ENCODE results near the gene TM9SF3.
"Not testable (repeated sequence)": the region's sequence is repeated elsewhere in the genome, so short reads cannot be mapped to it uniquely, and the experiment has no call there.

The TM9SF3 gene

GRCh38 chr10:96560966-96561887 is 25.6 kb downstream of the TM9SF3 start:
- H3K36me3 ChIP-seq (ENCODE audit: insufficient read depth, low read length): peaks cover 62% of the 10 kb centered on the region
- no peak overlapping the region for H3K27ac ChIP-seq (ENCODE audit: low read depth, low read length)
- WGBS: 92% methylated on average over 1 of the region's 3 CpGs
- no peak overlapping the region for H3K4me3 ChIP-seq (ENCODE audit: low read length)
- no peaks in the 10 kb centered on the region for H3K9me3 ChIP-seq (ENCODE audit: insufficient read depth, low read depth, low read length)
- H3K4me1 ChIP-seq (ENCODE audit: insufficient read depth, low read length): no peaks in the 10 kb centered on the region
- H3K9ac ChIP-seq (ENCODE audit: low read depth, low read length): no peak overlapping the region
- no peaks in the 10 kb centered on the region for H3K27me3 ChIP-seq (ENCODE audit: insufficient read depth, low read length)

GRCh38 chr10:96560489-96560888 is 26.3 kb downstream of the TM9SF3 start:
- no peaks in the 10 kb centered on the region for H3K9me3 ChIP-seq (ENCODE audit: insufficient read depth, low read depth, low read length)
- no peak overlapping the region for H3K9ac ChIP-seq (ENCODE audit: low read depth, low read length)
- H3K27me3 ChIP-seq (ENCODE audit: insufficient read depth, low read length): no peaks in the 10 kb centered on the region
- 95% methylated on average over 2 of the region's 2 CpGs for WGBS
- H3K4me3 ChIP-seq (ENCODE audit: low read length): no peak overlapping the region
- peaks cover 65% of the 10 kb centered on the region for H3K36me3 ChIP-seq (ENCODE audit: insufficient read depth, low read length)
- H3K4me1 ChIP-seq (ENCODE audit: insufficient read depth, low read length): no peaks in the 10 kb centered on the region
- H3K27ac ChIP-seq (ENCODE audit: low read depth, low read length): no peak overlapping the region

- Histone ChIP-seq H3K9ac (ENCODE audit: low read depth, low read length) (no peak overlapping the region), H3K36me3 (ENCODE audit: insufficient read depth, low read length) (peaks cover 71% of the 10 kb centered on the region), H3K27me3 (ENCODE audit: insufficient read depth, low read length) (no peaks in the 10 kb centered on the region), H3K27ac (ENCODE audit: low read depth, low read length) (no peak overlapping the region), H3K4me3 (ENCODE audit: low read length) (no peak overlapping the region), H3K9me3 (ENCODE audit: insufficient read depth, low read depth, low read length) (no peaks in the 10 kb centered on the region), H3K4me1 (ENCODE audit: insufficient read depth, low read length) (no peaks in the 10 kb centered on the region)
- WGBS: 83% methylated on average over 1 of the region's 1 CpG
Measured at GRCh38 chr10:96556003-96556402, 30.8 kb downstream of the TM9SF3 start.

- H3K9me3 ChIP-seq (ENCODE audit: insufficient read depth, low read depth, low read length): no peaks in the 10 kb centered on the region
- 98% methylated on average over 3 of the region's 3 CpGs for WGBS
- no peak overlapping the region for H3K9ac ChIP-seq (ENCODE audit: low read depth, low read length)
- H3K4me3 ChIP-seq (ENCODE audit: low read length): no peak overlapping the region
- no peak overlapping the region for H3K27ac ChIP-seq (ENCODE audit: low read depth, low read length)
- H3K27me3 ChIP-seq (ENCODE audit: insufficient read depth, low read length): no peaks in the 10 kb centered on the region
- H3K4me1 ChIP-seq (ENCODE audit: insufficient read depth, low read length): no peaks in the 10 kb centered on the region
- H3K36me3 ChIP-seq (ENCODE audit: insufficient read depth, low read length): peaks cover 71% of the 10 kb centered on the region
Measured at GRCh38 chr10:96555330-96555729, 31.5 kb downstream of the TM9SF3 start.

- H3K36me3 ChIP-seq (ENCODE audit: insufficient read depth, low read length): peaks cover 94% of the 10 kb centered on the region
- no peaks in the 10 kb centered on the region for H3K27me3 ChIP-seq (ENCODE audit: insufficient read depth, low read length)
- WGBS: 88% methylated on average over 5 of the region's 5 CpGs
- no peaks in the 10 kb centered on the region for H3K4me1 ChIP-seq (ENCODE audit: insufficient read depth, low read length)
- no peaks in the 10 kb centered on the region for H3K9me3 ChIP-seq (ENCODE audit: insufficient read depth, low read depth, low read length)
- no peak overlapping the region for H3K9ac ChIP-seq (ENCODE audit: low read depth, low read length)
- H3K4me3 ChIP-seq (ENCODE audit: low read length): no peak overlapping the region
- no peak overlapping the region for H3K27ac ChIP-seq (ENCODE audit: low read depth, low read length)
Measured at GRCh38 chr10:96548589-96548988, 38.2 kb downstream of the TM9SF3 start.

GRCh38 chr10:96545558-96545957 is 41.3 kb downstream of the TM9SF3 start:
- H3K27ac ChIP-seq (ENCODE audit: low read depth, low read length); H3K27me3 ChIP-seq (ENCODE audit: insufficient read depth, low read length); H3K4me3 ChIP-seq (ENCODE audit: low read length); H3K9me3 ChIP-seq (ENCODE audit: insufficient read depth, low read depth, low read length); H3K9ac ChIP-seq (ENCODE audit: low read depth, low read length); H3K4me1 ChIP-seq (ENCODE audit: insufficient read depth, low read length): not testable (repeated sequence)
- 97% methylated on average over 10 of the region's 10 CpGs for WGBS
- H3K36me3 ChIP-seq (ENCODE audit: insufficient read depth, low read length): peaks cover 87% of the 10 kb centered on the region

GRCh38 chr10:96541921-96542320 is 44.9 kb downstream of the TM9SF3 start:
- H3K27ac ChIP-seq (ENCODE audit: low read depth, low read length): no peak overlapping the region
- peaks cover 72% of the 10 kb centered on the region for H3K36me3 ChIP-seq (ENCODE audit: insufficient read depth, low read length)
- no peak overlapping the region for H3K9ac ChIP-seq (ENCODE audit: low read depth, low read length)
- H3K9me3 ChIP-seq (ENCODE audit: insufficient read depth, low read depth, low read length): no peaks in the 10 kb centered on the region
- no peaks in the 10 kb centered on the region for H3K27me3 ChIP-seq (ENCODE audit: insufficient read depth, low read length)
- H3K4me3 ChIP-seq (ENCODE audit: low read length): no peak overlapping the region
- WGBS: 96% methylated on average over 2 of the region's 2 CpGs
- no peaks in the 10 kb centered on the region for H3K4me1 ChIP-seq (ENCODE audit: insufficient read depth, low read length)

GRCh38 chr10:96540240-96540639 is 46.6 kb downstream of the TM9SF3 start:
- H3K27me3 ChIP-seq (ENCODE audit: insufficient read depth, low read length): no peaks in the 10 kb centered on the region
- no peaks in the 10 kb centered on the region for H3K4me1 ChIP-seq (ENCODE audit: insufficient read depth, low read length)
- no peak overlapping the region for H3K4me3 ChIP-seq (ENCODE audit: low read length)
- no peaks in the 10 kb centered on the region for H3K9me3 ChIP-seq (ENCODE audit: insufficient read depth, low read depth, low read length)
- peaks cover 62% of the 10 kb centered on the region for H3K36me3 ChIP-seq (ENCODE audit: insufficient read depth, low read length)
- no peak overlapping the region for H3K9ac ChIP-seq (ENCODE audit: low read depth, low read length)
- H3K27ac ChIP-seq (ENCODE audit: low read depth, low read length): no peak overlapping the region
- WGBS: 96% methylated on average over 3 of the region's 3 CpGs

GRCh38 chr10:96538683-96539082 is 48.1 kb downstream of the TM9SF3 start:
- H3K4me1 ChIP-seq (ENCODE audit: insufficient read depth, low read length): no peaks in the 10 kb centered on the region
- H3K27ac ChIP-seq (ENCODE audit: low read depth, low read length): no peak overlapping the region
- H3K9me3 ChIP-seq (ENCODE audit: insufficient read depth, low read depth, low read length): no peaks in the 10 kb centered on the region
- H3K9ac ChIP-seq (ENCODE audit: low read depth, low read length): no peak overlapping the region
- H3K27me3 ChIP-seq (ENCODE audit: insufficient read depth, low read length): no peaks in the 10 kb centered on the region
- H3K36me3 ChIP-seq (ENCODE audit: insufficient read depth, low read length): peaks cover 59% of the 10 kb centered on the region
- no CpG with 5 or more reads among the region's 1 CpG for WGBS
- H3K4me3 ChIP-seq (ENCODE audit: low read length): no peak overlapping the region

- no peak overlapping the region for H3K27ac ChIP-seq (ENCODE audit: low read depth, low read length)
- H3K9me3 ChIP-seq (ENCODE audit: insufficient read depth, low read depth, low read length): no peaks in the 10 kb centered on the region
- H3K9ac ChIP-seq (ENCODE audit: low read depth, low read length): no peak overlapping the region
- H3K4me3 ChIP-seq (ENCODE audit: low read length): no peak overlapping the region
- no peaks in the 10 kb centered on the region for H3K4me1 ChIP-seq (ENCODE audit: insufficient read depth, low read length)
- peaks cover 60% of the 10 kb centered on the region for H3K36me3 ChIP-seq (ENCODE audit: insufficient read depth, low read length)
- 100% methylated on average over 1 of the region's 1 CpG for WGBS
- no peaks in the 10 kb centered on the region for H3K27me3 ChIP-seq (ENCODE audit: insufficient read depth, low read length)
Measured at GRCh38 chr10:96536129-96536528, 50.7 kb downstream of the TM9SF3 start.

- Histone ChIP-seq H3K9me3 (ENCODE audit: insufficient read depth, low read depth, low read length) (no peaks in the 10 kb centered on the region), H3K4me3 (ENCODE audit: low read length) (no peak overlapping the region), H3K36me3 (ENCODE audit: insufficient read depth, low read length) (peaks cover 69% of the 10 kb centered on the region), H3K9ac (ENCODE audit: low read depth, low read length) (no peak overlapping the region), H3K27ac (ENCODE audit: low read depth, low read length) (no peak overlapping the region), H3K4me1 (ENCODE audit: insufficient read depth, low read length) (no peaks in the 10 kb centered on the region), H3K27me3 (ENCODE audit: insufficient read depth, low read length) (no peaks in the 10 kb centered on the region)
- WGBS: no CpG with 5 or more reads among the region's 1 CpG
Measured at GRCh38 chr10:96532523-96532922, 54.3 kb downstream of the TM9SF3 start.
